PC-9 (cell line): Measurements from ENCODE around the gene TMBIM4. TPM values are rescaled to one million over a fixed set of nuclear protein-coding genes. Genes with fewer than 3 reads are reported as not detected.
"Not testable (repeated sequence)": the region's sequence is repeated elsewhere in the genome, so short reads cannot be mapped to it uniquely, and the experiment has no call there.

ENCODE experiments used
- Bru-seq: library from RNA; stranded (reverse); fragments of 400-500 nt; gene quantifications from one replicate; lab custom pipeline; 2021; lab: Mats Ljungman, UMichigan
- BruChase-seq, 2 experiments: library from RNA; stranded (reverse); fragments of 400-500 nt; gene quantifications; one replicate each; lab custom pipeline; 2021; lab: Mats Ljungman, UMichigan
- BruUV-seq: library from RNA; stranded (reverse); fragments of 400-500 nt; replicated peaks from 2 replicates; lab custom pipeline; 2021; lab: Mats Ljungman, UMichigan
- CTCF ChIA-PET: fragments of 300-600 bp; sonication (Branson Sonifier 250); formaldehyde crosslinking; loops from one replicate; lab custom pipeline; 2022; ENCODE audit warnings: antibody characterized with exemption; lab: Charles Lee
- POLR2A ChIA-PET: fragments of 300-600 bp; sonication (Branson Sonifier 250); formaldehyde crosslinking; loops from one replicate; lab custom pipeline; 2022; ENCODE audit warnings: antibody characterized with exemption; ENCODE audit not compliant: unreplicated experiment; lab: Charles Lee
- DNase-seq, 2 experiments: peaks; one replicate each; pipeline versions ENCODE4 v3.0.0 to v3.0.0-alpha.2; 2015 to 2022; ENCODE audit warnings: mixed read lengths in 1 of 2
- H2AFZ ChIP-seq: fragments of 200-600 bp; sonication (generic); 2 replicates; pipeline ENCODE4 v1.8.1; 2017; ENCODE audit warnings: antibody characterized with exemption
- H3F3A ChIP-seq: fragments of 200-600 bp; sonication (generic); 2 replicates; pipeline ENCODE4 v1.8.1; 2017; ENCODE audit warnings: antibody characterized with exemption, mild to moderate bottlenecking, low read depth; ENCODE audit not compliant: insufficient read depth
- H3K27ac ChIP-seq: fragments of 200-600 bp; sonication (generic); 2 replicates; pipeline ENCODE4 v1.6.1; 2016; ENCODE audit warnings: mixed run types
- H3K27me3 ChIP-seq: fragments of 200-600 bp; sonication (generic); 2 replicates; pipeline ENCODE4 v1.6.1; 2016; ENCODE audit warnings: low read depth, mixed run types; ENCODE audit not compliant: insufficient read depth
- H3K36me3 ChIP-seq: fragments of 200-600 bp; sonication (generic); 2 replicates; pipeline ENCODE4 v1.6.1; 2016; ENCODE audit warnings: low read depth, mixed run types
- H3K4me1 ChIP-seq: fragments of 200-600 bp; sonication (generic); replicated peaks from 2 replicates; pipeline ENCODE4 v1.6.1; 2016; ENCODE audit warnings: mixed run types; ENCODE audit not compliant: insufficient read depth
- H3K4me2 ChIP-seq: fragments of 200-600 bp; sonication (generic); 2 replicates; pipeline ENCODE4 v1.6.1; 2017; ENCODE audit warnings: mixed run types
- H3K4me3 ChIP-seq: fragments of 200-600 bp; sonication (generic); 2 replicates; pipeline ENCODE4 v1.6.1; 2016; ENCODE audit warnings: mixed run types
- H3K79me2 ChIP-seq: fragments of 200-600 bp; sonication (generic); 2 replicates; pipeline ENCODE4 v1.6.1; 2017; ENCODE audit warnings: low read depth, mixed run types
- H3K9me2 ChIP-seq: fragments of 200-600 bp; sonication (generic); 2 replicates; pipeline ENCODE4 v1.8.1; 2017; ENCODE audit warnings: mild to moderate bottlenecking; ENCODE audit not compliant: insufficient read depth
- H3K9me3 ChIP-seq: fragments of 200-600 bp; sonication (generic); 2 replicates; pipeline ENCODE4 v1.8.1; 2016; ENCODE audit warnings: low read depth; ENCODE audit not compliant: insufficient read depth
- H4K20me1 ChIP-seq: fragments of 200-600 bp; sonication (generic); 2 replicates; pipeline ENCODE4 v1.8.1; 2017; ENCODE audit not compliant: insufficient read depth
- EZH2 ChIP-seq: fragments of 200-600 bp; sonication (generic); IDR thresholded peaks from 2 replicates; pipeline ENCODE4 v1.8.0; 2017; ENCODE audit warnings: antibody characterized with exemption, low read depth
- intact Hi-C: fragments of 100-400 bp; cut with micrococcal nuclease; formaldehyde crosslinking; loops from one replicate; pipeline ENCODE4 v1.10.0; 2022; ENCODE audit not compliant: unreplicated experiment
- long read RNA-seq: library from polyadenylated mRNA; stranded (forward); transcript quantifications from one replicate; pipeline ENCODE4 v2.0.0, GENCODE V29; 2022
- total RNA-seq: library from RNA; stranded (reverse); gene quantifications from 2 replicates; pipeline ENCODE4 v1.2.3, GENCODE V29; 2021
- TF ChIP-seq, protein P1 (sequence below): fragments of 200-600 bp; sonication (generic); conservative IDR thresholded peaks from 2 replicates; pipeline ENCODE4 v1.6.1; 2017; ENCODE audit warnings: mixed run types, antibody characterized with exemption, mild to moderate bottlenecking, moderate library complexity

Gene TMBIM4, protein sequence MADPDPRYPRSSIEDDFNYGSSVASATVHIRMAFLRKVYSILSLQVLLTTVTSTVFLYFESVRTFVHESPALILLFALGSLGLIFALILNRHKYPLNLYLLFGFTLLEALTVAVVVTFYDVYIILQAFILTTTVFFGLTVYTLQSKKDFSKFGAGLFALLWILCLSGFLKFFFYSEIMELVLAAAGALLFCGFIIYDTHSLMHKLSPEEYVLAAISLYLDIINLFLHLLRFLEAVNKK
- total RNA-seq (48.2 and 49.8 TPM in 2 replicates), Bru-seq, nascent RNA (percentile 69 among the genes with signal in this experiment), BruChase-seq, experiment 1, labeled RNA remaining after a 2-hour chase (percentile 80 among the genes with signal in this experiment), BruChase-seq, experiment 2, labeled RNA remaining after a 6-hour chase (percentile 72 among the genes with signal in this experiment)
- long read RNA-seq, transcript TMBIM4-202 (7 exons, 2,952 nt), result major isoform, 88 of 96 reads
- long read RNA-seq, partial matches to known transcripts, result 0 of 96 reads
- long read RNA-seq, other reads (novel, unspliced or antisense), result 6 of 96 reads

DNA sequence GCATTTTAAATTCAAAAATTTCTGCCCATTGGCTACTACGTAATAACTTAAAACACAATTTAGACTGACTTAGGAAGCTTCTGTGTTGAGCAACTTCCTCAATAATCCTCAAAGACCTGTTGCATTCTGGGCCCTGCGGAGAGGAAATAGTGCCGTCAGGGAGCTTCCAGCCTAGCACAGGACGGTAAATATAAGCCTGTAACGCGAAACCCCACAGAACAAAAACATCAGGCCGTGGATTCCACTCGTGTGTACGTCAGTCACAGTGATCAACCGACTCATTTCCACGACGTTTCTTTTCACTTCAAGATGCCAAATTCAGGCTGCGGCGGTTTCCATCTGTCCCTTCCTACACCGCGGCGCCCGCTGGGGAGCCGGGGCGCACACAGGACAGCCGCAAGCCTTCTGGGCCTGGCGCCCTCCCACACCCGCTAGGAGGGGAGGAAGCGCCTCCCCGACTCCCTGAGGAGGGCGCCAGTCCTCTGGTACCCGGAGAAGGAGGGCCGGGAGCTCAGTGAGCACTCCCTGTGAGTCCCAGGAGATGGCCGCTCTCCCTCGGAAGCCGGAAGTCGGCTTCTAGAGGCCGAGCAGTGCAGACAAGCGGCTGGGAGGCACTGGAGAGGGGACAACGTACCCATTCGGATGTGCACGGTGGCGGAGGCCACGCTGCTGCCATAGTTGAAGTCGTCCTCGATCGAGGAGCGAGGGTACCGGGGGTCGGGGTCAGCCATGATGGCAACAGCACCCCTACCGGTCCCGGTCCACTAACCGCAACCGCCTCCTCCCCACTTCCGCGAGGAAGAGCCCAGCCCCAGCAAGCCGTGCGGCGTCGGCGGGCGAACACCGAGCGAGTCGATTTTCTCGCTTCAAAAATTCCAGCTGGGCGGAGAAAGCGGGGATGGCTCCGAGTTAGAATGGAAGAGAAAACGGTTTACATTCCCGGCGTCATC is at the start of gene TMBIM4:
Gene TMBIM4, minus strand, starts transcription at position 776 of the 950 bp plus-strand sequence. Its CDS starts 45 bp downstream, at position 731.
- Histone ChIP-seq H3K36me3 (no peaks in the 10 kb centered on the region), H3F3A (peaks cover 19% of the 10 kb centered on the region), H2AFZ (peak within 1 kb of the TSS; percentile 92), H3K4me1 (peaks cover 10% of the 10 kb centered on the region), H3K9me2 (0 out of 2 replicates have a peak, but pooled peaks cover 3% of the 10 kb centered on the region), H4K20me1 (no peaks in the 10 kb centered on the region), H3K79me2 (peaks cover 22% of the 10 kb centered on the region), H3K9me3 (no peaks in the 10 kb centered on the region; the same call in 1 of the 2 replicates), H3K4me3 (peak within 1 kb of the TSS; percentile 74), H3K4me2 (peak within 1 kb of the TSS; percentile 80), H3K27me3 (no peaks in the 10 kb centered on the region), H3K27ac (peak within 1 kb of the TSS; percentile 87)
- intact Hi-C loops, result loop anchor here (1.0 to 2.0 kb wide), 2 partner anchors 39 to 133 kb away; partner anchors contain the start of genes HELB and LLPH
- no peak for TF ChIP-seq EZH2
- TF ChIP-seq, protein P1, sequence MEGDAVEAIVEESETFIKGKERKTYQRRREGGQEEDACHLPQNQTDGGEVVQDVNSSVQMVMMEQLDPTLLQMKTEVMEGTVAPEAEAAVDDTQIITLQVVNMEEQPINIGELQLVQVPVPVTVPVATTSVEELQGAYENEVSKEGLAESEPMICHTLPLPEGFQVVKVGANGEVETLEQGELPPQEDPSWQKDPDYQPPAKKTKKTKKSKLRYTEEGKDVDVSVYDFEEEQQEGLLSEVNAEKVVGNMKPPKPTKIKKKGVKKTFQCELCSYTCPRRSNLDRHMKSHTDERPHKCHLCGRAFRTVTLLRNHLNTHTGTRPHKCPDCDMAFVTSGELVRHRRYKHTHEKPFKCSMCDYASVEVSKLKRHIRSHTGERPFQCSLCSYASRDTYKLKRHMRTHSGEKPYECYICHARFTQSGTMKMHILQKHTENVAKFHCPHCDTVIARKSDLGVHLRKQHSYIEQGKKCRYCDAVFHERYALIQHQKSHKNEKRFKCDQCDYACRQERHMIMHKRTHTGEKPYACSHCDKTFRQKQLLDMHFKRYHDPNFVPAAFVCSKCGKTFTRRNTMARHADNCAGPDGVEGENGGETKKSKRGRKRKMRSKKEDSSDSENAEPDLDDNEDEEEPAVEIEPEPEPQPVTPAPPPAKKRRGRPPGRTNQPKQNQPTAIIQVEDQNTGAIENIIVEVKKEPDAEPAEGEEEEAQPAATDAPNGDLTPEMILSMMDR, result peak; percentile 59; the same call in 1 of the 2 replicates
- BruUV-seq, result TSS peak; percentile 80
- POLR2A ChIA-PET, result interaction anchor here (0.5 to 0.7 kb wide), 6 partner anchors 46 to 710 kb away, joined by 3 to 19 read pairs (median 6); no protein-coding TSS in a partner anchor
- CTCF ChIA-PET, result interaction anchor here (0.6 to 0.7 kb wide), 7 partner anchors 19 to 345 kb away, joined by 3 to 7 read pairs (median 4); no protein-coding TSS in a partner anchor
- DNase-seq, result peak; percentile 80 to 84

DNA sequence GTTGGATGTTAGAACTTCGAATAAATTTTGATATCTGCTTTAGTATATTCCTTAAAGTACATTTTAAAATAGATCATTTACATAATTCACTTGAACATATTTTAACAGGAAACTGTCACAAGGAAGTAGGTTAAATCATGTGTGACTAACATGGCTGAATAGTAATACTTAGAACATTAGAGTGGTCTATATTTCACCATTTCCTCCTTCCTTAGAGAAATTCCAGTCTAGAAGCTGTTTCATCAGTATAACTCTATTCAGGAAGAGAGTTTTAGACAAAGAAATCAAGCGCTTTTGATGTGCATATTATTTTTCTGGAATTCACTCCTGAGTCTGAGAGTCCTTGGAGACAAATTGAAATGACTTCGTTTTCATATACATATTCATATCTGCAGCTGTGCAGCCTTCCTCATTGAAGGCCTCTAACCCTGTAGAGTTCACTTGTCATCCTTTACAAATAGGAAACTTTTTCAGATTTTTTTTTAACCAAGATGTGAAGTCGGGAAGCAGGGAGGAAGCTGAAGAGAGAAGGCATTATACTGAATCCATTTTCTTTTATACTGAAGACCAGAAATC is 47.6 kb upstream of the TMBIM4 start:
- Histone ChIP-seq H3K79me2 (no peaks in the 10 kb centered on the region), H3K36me3 (no peaks in the 10 kb centered on the region), H3F3A (no peaks in the 10 kb centered on the region), H3K4me2 (no peak overlapping the region), H3K4me1 (no peaks in the 10 kb centered on the region), H3K4me3 (no peak overlapping the region), H3K9me3 (no peaks in the 10 kb centered on the region), H4K20me1 (no peaks in the 10 kb centered on the region), H3K27me3 (no peaks in the 10 kb centered on the region), H2AFZ (no peak overlapping the region), H3K9me2 (no peaks in the 10 kb centered on the region), H3K27ac (no peak overlapping the region)
- POLR2A ChIA-PET, result no interaction called here
- no peak for TF ChIP-seq EZH2
- TF ChIP-seq, protein P1, result no peak
- no peak for DNase-seq
- BruUV-seq, result no TSS peak
- intact Hi-C loops, result no loop called here
- CTCF ChIA-PET, result no interaction called here

DNA sequence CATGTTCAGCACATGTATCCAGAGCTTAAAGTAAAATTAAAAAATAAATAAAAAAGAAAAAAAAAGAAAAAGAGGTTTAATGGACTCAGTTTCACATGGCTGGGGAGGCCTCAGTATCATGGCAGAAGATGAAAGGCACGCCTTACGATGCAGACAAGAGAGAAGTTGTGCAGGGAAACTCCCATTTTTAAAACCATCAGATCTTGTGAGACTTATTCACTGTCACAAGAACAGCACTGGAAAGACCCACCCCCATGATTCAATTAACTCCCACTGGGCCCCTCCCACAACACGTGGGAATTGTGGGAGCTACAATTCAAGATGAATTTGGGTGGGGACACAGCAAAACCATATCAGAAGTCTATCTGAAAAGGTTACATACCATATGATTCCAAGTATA is 43.2 kb upstream of the TMBIM4 start:
- H3F3A ChIP-seq, H3K27me3 ChIP-seq, BruUV-seq, H3K4me1 ChIP-seq, intact Hi-C loops, H2AFZ ChIP-seq, H3K9me3 ChIP-seq, H3K4me3 ChIP-seq, H3K4me2 ChIP-seq, H3K79me2 ChIP-seq, DNase-seq, H4K20me1 ChIP-seq, H3K36me3 ChIP-seq, CTCF ChIA-PET, H3K27ac ChIP-seq, H3K9me2 ChIP-seq, POLR2A ChIA-PET: not testable (repeated sequence)

DNA sequence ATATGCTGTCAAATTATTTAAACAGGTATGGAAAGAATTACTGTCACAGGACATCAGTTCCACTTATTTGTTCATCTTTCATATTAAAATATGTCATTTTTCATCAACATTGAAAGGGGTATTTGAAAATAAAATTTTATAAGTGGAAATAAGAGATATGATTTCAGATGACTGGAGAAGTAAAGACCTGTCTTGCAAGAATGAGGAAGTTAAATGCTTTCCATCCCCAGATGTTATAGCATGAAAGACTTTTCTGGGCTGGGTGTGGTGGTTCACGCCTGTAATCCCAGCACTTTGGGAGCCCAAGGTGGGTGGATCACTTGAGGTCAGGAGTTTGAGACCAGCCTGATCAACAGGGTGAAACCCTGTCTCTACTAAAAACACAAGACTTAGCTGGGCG is 41.8 kb upstream of the TMBIM4 start:
- H3F3A ChIP-seq, H3K79me2 ChIP-seq, H3K27ac ChIP-seq, H4K20me1 ChIP-seq, H3K9me2 ChIP-seq, BruUV-seq, H3K4me1 ChIP-seq, H3K4me3 ChIP-seq, CTCF ChIA-PET, H3K27me3 ChIP-seq, H3K4me2 ChIP-seq, intact Hi-C loops, DNase-seq, H3K9me3 ChIP-seq, POLR2A ChIA-PET, H3K36me3 ChIP-seq: not testable (repeated sequence)
- H2AFZ ChIP-seq, result 0 out of 2 replicates have a peak overlapping the region, but pooled peaks have one; percentile 8
